Measurements from ENCODE around the gene CAMK1D. TPM values are rescaled to one million over a fixed set of nuclear protein-coding genes. Genes with fewer than 3 reads are reported as not detected.

Gene CAMK1D
- total and polyA plus RNA-seq, 4 donors, result 1.9 to 19.0 (median 7.6) TPM

DNA sequence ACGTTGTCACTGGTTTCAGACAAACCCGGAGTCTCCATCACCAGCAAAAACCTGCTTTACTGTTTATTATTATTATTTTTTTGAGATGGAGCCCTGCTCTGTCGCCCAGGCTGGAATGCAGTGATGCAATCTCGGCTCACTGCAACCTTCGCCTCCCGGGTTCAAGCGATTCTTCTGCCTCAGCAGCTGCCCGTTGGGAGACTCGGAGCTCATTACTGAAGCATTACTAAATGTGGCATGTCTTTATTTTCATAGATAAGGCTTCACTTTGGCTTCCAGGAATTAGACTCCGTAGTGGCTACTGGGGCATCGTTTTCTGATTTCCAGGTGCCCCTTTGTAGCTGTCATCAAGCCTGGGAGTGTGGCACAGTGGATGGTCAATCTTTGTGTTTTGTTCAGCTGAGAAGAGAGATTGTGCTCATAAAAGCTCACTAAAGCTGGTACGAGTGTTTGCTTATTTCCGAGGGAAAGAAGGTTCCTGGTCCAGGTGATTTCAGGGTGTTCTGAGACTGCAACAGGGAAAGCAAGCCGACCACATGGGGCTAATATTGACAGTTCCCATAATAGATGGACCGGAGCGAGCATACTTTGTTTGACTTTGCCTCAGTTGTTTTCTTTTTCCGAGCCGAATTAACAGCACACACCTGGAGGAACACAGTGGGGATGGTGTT is 163.1 kb downstream of the CAMK1D start:
- no peak for ATAC-seq (ENCODE audit: low FRiP score)
- Histone ChIP-seq H3K36me3 (ENCODE audit: control insufficient read depth in 1 of 2, insufficient read depth in 2 of 2, low read length in 1 of 2) (no peaks in the 10 kb centered on the region), H3K27ac (ENCODE audit: low read depth in 1 of 2, low read length in 2 of 2) (no peak overlapping the region), H3K4me3 (ENCODE audit: low read length in 2 of 2) (no peak overlapping the region), H3K27me3 (ENCODE audit: control insufficient read depth in 1 of 2, insufficient read depth in 2 of 2, low read length in 1 of 2) (no peaks in the 10 kb centered on the region), H3K9me3 (ENCODE audit: control insufficient read depth, low read length) (peaks cover 1% of the 10 kb centered on the region), H3K4me1 (ENCODE audit: control insufficient read depth in 1 of 2, insufficient read depth in 2 of 2, low read length in 2 of 2) (no peaks in the 10 kb centered on the region)
- WGBS, 2 donors, result 77 to 86% methylated on average over 18 of the region's 18 CpGs
- no peak for DNase-seq
- intact Hi-C loops (cut with DNase I), result loop anchor here in 1 of 2 donors (2.0 kb wide), 1 partner anchor 30 kb away; no protein-coding TSS in a partner anchor

DNA sequence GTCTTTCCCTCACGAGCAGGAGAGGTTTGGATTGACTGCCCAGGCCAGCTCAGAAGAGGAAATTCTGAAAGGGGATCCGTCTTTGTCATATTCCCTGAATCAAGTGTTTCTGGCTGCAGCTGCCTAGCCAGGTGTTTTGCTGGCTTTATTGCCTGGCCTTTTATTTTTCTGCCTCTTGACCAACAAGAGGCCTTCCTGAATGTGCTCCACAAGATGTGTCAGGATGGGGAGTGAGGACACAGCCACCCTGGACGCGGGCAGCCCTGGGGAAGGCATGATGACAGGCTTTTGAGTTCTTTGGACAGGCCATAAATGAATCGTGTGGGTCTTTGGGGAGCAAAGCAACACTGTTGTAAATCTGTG is 163.6 kb downstream of the CAMK1D start:
- no peak overlapping the region for H3K4me3 ChIP-seq (ENCODE audit: low read length in 2 of 2)
- WGBS, 2 donors, result 92 to 94% methylated on average over 5 of the region's 5 CpGs
- ATAC-seq (ENCODE audit: low FRiP score) (no peak), DNase-seq (no peak)
- no peaks in the 10 kb centered on the region for H3K27me3 ChIP-seq (ENCODE audit: control insufficient read depth in 1 of 2, insufficient read depth in 2 of 2, low read length in 1 of 2)
- H3K36me3 ChIP-seq (ENCODE audit: control insufficient read depth in 1 of 2, insufficient read depth in 2 of 2, low read length in 1 of 2), result no peaks in the 10 kb centered on the region
- no peaks in the 10 kb centered on the region for H3K4me1 ChIP-seq (ENCODE audit: control insufficient read depth in 1 of 2, insufficient read depth in 2 of 2, low read length in 2 of 2)
- H3K27ac ChIP-seq (ENCODE audit: low read depth in 1 of 2, low read length in 2 of 2), result no peak overlapping the region
- intact Hi-C loops (cut with DNase I), result loop anchor here in 1 of 2 donors (2.0 kb wide), 1 partner anchor 30 kb away; no protein-coding TSS in a partner anchor
- no peaks in the 10 kb centered on the region for H3K9me3 ChIP-seq (ENCODE audit: control insufficient read depth, low read length)

DNA sequence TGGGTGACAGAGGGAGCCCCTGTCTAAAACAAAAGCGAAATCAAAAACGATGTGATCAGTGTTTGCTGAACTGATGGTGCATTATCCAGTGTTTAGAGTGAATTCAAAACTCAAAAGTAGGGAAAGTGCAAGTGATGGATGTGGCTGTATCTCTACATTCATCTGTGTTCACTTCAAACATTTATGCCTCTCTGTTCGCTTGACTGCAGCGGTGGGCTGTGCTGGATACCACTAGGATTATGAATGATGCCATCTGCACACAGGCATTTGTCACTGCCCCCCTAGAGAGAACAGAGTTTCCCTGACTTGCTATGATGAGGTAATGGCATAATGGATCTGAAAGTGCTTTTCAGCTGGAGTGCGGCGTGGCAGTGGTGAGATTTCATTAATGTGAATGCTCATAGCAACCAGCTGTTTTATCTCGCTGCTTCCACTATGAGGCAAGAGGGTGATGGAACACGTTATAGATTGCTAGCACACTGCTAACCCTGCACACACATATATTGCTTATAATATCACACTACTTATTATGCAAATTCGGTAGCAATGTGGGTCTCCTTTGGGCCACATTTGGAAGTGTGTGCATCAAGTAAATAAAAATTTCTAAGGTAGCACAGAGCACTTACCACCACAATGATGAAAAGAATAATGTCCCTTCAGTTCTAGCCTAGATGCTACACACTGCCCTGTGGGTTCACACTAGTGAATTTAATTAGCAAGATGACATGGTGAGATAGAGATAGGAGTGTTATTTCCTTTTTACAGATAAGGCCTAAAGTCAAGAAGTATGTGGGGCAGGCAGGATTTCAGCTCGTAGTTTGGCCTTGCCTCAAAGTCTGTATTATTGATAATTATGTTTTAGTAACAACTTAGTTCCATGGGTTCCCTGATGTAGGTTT is 164.7 kb downstream of the CAMK1D start:
- no peak overlapping the region for H3K27ac ChIP-seq (ENCODE audit: low read depth in 1 of 2, low read length in 2 of 2)
- no peaks in the 10 kb centered on the region for H3K36me3 ChIP-seq (ENCODE audit: control insufficient read depth in 1 of 2, insufficient read depth in 2 of 2, low read length in 1 of 2)
- intact Hi-C loops (cut with DNase I), result loop anchor here in 1 of 2 donors (2.0 kb wide), 1 partner anchor 29 kb away; no protein-coding TSS in a partner anchor
- DNase-seq (no peak), ATAC-seq (ENCODE audit: low FRiP score) (no peak)
- H3K4me1 ChIP-seq (ENCODE audit: control insufficient read depth in 1 of 2, insufficient read depth in 2 of 2, low read length in 2 of 2), result no peaks in the 10 kb centered on the region
- H3K9me3 ChIP-seq (ENCODE audit: control insufficient read depth, low read length), result no peaks in the 10 kb centered on the region
- WGBS, 2 donors, result 90 to 91% methylated on average over 10 of the region's 10 CpGs
- no peak overlapping the region for H3K4me3 ChIP-seq (ENCODE audit: low read length in 2 of 2)
- no peaks in the 10 kb centered on the region for H3K27me3 ChIP-seq (ENCODE audit: control insufficient read depth in 1 of 2, insufficient read depth in 2 of 2, low read length in 1 of 2)

- no peak overlapping the region for H3K4me3 ChIP-seq (ENCODE audit: low read length in 2 of 2)
- H3K4me1 ChIP-seq (ENCODE audit: control insufficient read depth in 1 of 2, insufficient read depth in 2 of 2, low read length in 2 of 2), result no peaks in the 10 kb centered on the region
- ATAC-seq (ENCODE audit: low FRiP score), result no peak
- H3K36me3 ChIP-seq (ENCODE audit: control insufficient read depth in 1 of 2, insufficient read depth in 2 of 2, low read length in 1 of 2), result no peaks in the 10 kb centered on the region
- H3K9me3 ChIP-seq (ENCODE audit: control insufficient read depth, low read length), result no peaks in the 10 kb centered on the region
- H3K27ac ChIP-seq (ENCODE audit: low read depth in 1 of 2, low read length in 2 of 2), result no peak overlapping the region
- WGBS, 2 donors, result 97 to 98% methylated on average over 1 of the region's 1 CpG
- intact Hi-C loops (cut with DNase I), result no loop called here
- DNase-seq, result no peak
- no peaks in the 10 kb centered on the region for H3K27me3 ChIP-seq (ENCODE audit: control insufficient read depth in 1 of 2, insufficient read depth in 2 of 2, low read length in 1 of 2)
These were observed 168.7 kb downstream of the CAMK1D start for GRCh38 chr10:12518024-12518423.

DNA sequence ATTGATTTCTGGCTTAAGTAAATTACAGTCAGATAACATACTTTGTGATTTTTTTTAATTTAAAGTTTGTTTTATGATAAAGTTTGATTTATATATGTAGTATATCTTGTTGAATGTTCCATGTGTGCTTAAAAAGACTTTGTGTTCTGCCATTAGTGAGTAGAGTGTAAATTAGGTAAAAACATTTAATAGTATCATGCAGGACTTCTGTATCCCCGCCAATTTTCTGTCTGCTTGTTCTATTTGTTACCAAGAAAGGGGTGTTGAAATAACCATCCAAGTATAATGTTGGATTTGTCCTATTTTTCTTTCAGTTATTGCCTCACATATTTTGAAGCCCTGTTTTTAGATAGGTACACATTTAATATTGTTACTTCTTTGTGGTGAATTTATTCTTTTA is 172.1 kb downstream of the CAMK1D start:
- WGBS, 2 donors, result 31 to 73% methylated on average over 1 of the region's 1 CpG

GRCh38 chr10:12526311-12526710 is 177.0 kb downstream of the CAMK1D start:
- intact Hi-C loops (cut with DNase I), result no loop called here
- H3K4me3 ChIP-seq (ENCODE audit: low read length in 2 of 2), result no peak overlapping the region
- H3K27ac ChIP-seq (ENCODE audit: low read depth in 1 of 2, low read length in 2 of 2), result no peak overlapping the region
- no peaks in the 10 kb centered on the region for H3K36me3 ChIP-seq (ENCODE audit: control insufficient read depth in 1 of 2, insufficient read depth in 2 of 2, low read length in 1 of 2)
- H3K9me3 ChIP-seq (ENCODE audit: control insufficient read depth, low read length), result no peaks in the 10 kb centered on the region
- no peak for DNase-seq
- H3K4me1 ChIP-seq (ENCODE audit: control insufficient read depth in 1 of 2, insufficient read depth in 2 of 2, low read length in 2 of 2), result no peaks in the 10 kb centered on the region
- WGBS, 2 donors, result 89% methylated on average over 5 of the region's 5 CpGs
- H3K27me3 ChIP-seq (ENCODE audit: control insufficient read depth in 1 of 2, insufficient read depth in 2 of 2, low read length in 1 of 2), result no peaks in the 10 kb centered on the region
- ATAC-seq (ENCODE audit: low FRiP score), result no peak

More for the DNA sequence above, 172.1 kb downstream of the CAMK1D start:
- no peaks in the 10 kb centered on the region for H3K36me3 ChIP-seq (ENCODE audit: control insufficient read depth in 1 of 2, insufficient read depth in 2 of 2, low read length in 1 of 2)
- DNase-seq (no peak), ATAC-seq (ENCODE audit: low FRiP score) (no peak)
- no peaks in the 10 kb centered on the region for H3K27me3 ChIP-seq (ENCODE audit: control insufficient read depth in 1 of 2, insufficient read depth in 2 of 2, low read length in 1 of 2)
- H3K4me1 ChIP-seq (ENCODE audit: control insufficient read depth in 1 of 2, insufficient read depth in 2 of 2, low read length in 2 of 2), result no peaks in the 10 kb centered on the region
- no peak overlapping the region for H3K27ac ChIP-seq (ENCODE audit: low read depth in 1 of 2, low read length in 2 of 2)
- H3K9me3 ChIP-seq (ENCODE audit: control insufficient read depth, low read length), result no peaks in the 10 kb centered on the region
- intact Hi-C loops (cut with DNase I), result no loop called here
- no peak overlapping the region for H3K4me3 ChIP-seq (ENCODE audit: low read length in 2 of 2)

GRCh38 chr10:12529976-12530375 is 180.6 kb downstream of the CAMK1D start:
- Histone ChIP-seq H3K36me3 (ENCODE audit: control insufficient read depth in 1 of 2, insufficient read depth in 2 of 2, low read length in 1 of 2) (no peaks in the 10 kb centered on the region), H3K27ac (ENCODE audit: low read depth in 1 of 2, low read length in 2 of 2) (no peak overlapping the region), H3K27me3 (ENCODE audit: control insufficient read depth in 1 of 2, insufficient read depth in 2 of 2, low read length in 1 of 2) (no peaks in the 10 kb centered on the region), H3K9me3 (ENCODE audit: control insufficient read depth, low read length) (no peaks in the 10 kb centered on the region), H3K4me3 (ENCODE audit: low read length in 2 of 2) (no peak overlapping the region), H3K4me1 (ENCODE audit: control insufficient read depth in 1 of 2, insufficient read depth in 2 of 2, low read length in 2 of 2) (no peaks in the 10 kb centered on the region)
- intact Hi-C loops (cut with DNase I), result no loop called here
- DNase-seq, result no peak
- no peak for ATAC-seq (ENCODE audit: low FRiP score)
- 57 to 68% methylated on average over 9 of the region's 9 CpGs for WGBS, 2 donors

GRCh38 chr10:12531305-12532220 is 182.2 kb downstream of the CAMK1D start:
- Histone ChIP-seq H3K4me3 (ENCODE audit: low read length in 2 of 2) (no peak overlapping the region), H3K27ac (ENCODE audit: low read depth in 1 of 2, low read length in 2 of 2) (no peak overlapping the region), H3K27me3 (ENCODE audit: control insufficient read depth in 1 of 2, insufficient read depth in 2 of 2, low read length in 1 of 2) (no peaks in the 10 kb centered on the region), H3K36me3 (ENCODE audit: control insufficient read depth in 1 of 2, insufficient read depth in 2 of 2, low read length in 1 of 2) (no peaks in the 10 kb centered on the region), H3K9me3 (ENCODE audit: control insufficient read depth, low read length) (no peaks in the 10 kb centered on the region), H3K4me1 (ENCODE audit: control insufficient read depth in 1 of 2, insufficient read depth in 2 of 2, low read length in 2 of 2) (no peaks in the 10 kb centered on the region)
- intact Hi-C loops (cut with DNase I), result no loop called here
- 78 to 86% methylated on average over 12 of the region's 12 CpGs for WGBS, 2 donors
- DNase-seq, result no peak
- ATAC-seq (ENCODE audit: low FRiP score), result no peak

Data from aorta (tissue), 5 donors.